NCI-H345 treated with DMSO at 0.1 percent for 48 hours (cell line): ENCODE data around the gene AJAP1.

ENCODE experiments used
- DNase-seq: peaks from one replicate; lab custom pipeline; 2025; ENCODE audit not compliant: unreplicated experiment; lab: John Stamatoyannopoulos, UW

Gene AJAP1

DNA sequence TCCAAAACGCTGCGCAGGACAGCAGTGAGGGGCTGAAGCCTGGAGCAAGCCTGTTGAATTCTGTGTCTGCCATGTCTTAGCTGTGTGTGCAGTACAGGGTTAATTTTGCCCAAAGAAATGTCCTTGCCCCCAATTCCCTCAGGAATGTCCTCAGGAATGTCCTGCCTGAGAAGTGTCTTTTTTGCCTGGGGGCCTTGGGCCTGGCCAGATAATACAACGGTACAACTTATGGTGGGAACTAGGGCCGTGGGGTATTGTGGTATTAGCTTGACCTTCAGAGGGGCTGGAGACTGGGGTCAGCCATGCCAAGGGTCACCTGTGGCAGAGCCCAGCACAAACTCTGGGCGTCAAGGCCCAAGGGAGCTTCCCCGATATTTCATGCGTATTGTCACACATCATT, 107.7 kb downstream of the AJAP1 start:
- DNase-seq: no peak

DNA sequence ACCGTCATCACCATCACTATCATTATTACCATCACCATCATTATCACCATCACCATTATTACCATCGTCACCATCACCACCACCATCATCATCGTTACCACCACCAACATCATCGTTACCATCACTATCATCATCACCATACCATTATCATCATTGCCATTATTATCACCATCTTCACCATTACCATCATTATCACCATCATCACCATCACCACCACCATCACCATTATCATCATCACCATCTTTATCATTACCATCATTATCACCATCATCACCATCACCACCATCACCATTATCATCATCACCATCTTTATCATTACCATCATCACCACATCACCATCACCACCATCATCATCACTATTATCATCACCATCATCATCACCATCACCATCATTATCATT, 112.9 kb downstream of the AJAP1 start:
- no peak for DNase-seq

DNA sequence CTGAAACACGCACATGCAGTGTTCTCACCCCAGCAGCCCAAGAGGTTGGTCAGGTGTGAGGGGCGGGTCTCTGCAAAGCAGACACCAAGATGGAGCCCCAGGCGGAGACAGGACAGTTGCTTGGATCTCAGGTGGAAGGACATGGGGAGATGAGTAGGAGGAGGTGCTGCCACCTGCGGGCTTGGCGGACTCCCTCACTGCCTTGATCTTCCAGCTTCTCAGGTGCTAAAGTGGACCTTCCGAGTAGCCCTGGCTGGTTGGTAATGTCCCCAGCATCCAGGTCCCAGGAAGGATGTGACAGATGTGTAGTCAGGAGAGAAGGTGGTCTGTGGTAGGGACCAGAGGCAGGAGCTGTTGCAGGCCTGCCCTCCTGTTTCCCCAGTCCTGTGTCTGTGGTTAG, 114.1 kb downstream of the AJAP1 start:
- no peak for DNase-seq

DNA sequence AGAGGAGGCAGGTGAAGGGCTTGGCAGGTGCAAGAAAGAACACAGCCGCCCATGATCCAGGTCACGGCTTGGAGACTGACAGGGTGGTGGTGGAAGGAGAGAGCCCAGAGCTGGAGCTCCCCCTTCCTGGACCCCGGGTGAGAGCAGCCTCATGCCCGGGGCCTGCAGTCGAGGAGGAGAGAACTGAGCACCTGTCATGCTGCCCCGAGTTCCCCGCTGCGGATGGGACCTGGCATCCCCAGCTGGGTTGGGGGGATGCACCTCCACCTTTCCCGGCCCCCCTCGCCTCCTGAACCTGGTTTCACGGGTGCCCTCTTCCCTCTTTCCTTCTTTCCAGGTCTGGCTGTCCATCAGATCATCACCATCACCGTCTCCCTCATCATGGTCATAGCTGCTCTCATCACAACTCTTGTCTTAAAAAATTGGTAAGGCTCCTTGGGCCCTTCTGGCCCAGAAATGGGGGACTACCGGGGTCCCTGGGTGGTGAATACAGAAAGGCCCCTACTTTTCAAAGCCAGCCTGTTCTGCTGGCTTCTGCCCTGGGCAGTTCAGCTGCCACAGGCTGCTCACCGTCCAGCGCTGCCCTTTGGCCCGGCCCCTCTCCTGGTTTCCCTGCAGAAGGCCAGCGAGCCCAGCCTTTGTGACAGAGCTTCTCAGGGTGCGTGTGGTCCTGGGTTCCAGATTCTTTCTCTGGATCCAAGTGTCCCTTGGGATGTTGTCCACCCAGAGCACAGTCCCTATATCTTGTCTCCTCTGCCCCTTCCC, 115.3 kb downstream of the AJAP1 start:
- DNase-seq: no peak

- no peak for DNase-seq
Measured at GRCh38 chr1:4770713-4771112, 116.3 kb downstream of the AJAP1 start.

- DNase-seq: no peak
Measured at GRCh38 chr1:4771267-4771666, 116.9 kb downstream of the AJAP1 start.

DNA sequence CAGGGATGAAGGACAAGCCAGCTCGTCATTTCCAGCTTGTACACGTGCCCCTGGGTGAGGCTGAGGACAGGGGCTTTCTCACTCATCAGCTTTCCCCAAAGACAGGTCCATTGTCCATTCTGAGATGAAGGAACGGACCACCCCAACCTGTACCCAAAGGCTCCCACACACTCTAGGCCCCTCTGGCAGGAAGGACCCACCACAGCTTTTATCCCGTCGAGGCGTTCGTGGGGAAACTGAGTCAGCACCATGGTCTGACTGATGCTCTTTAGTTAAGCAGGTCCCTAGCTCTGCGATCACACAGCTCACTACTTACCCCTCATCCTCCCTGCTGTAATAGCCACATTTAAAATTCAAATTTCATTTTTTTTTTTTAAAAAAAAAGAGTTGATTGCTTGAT, 117.3 kb downstream of the AJAP1 start:
- DNase-seq: no peak

- no peak for DNase-seq
Measured at GRCh38 chr1:4772294-4773010, 118.0 kb downstream of the AJAP1 start.

DNA sequence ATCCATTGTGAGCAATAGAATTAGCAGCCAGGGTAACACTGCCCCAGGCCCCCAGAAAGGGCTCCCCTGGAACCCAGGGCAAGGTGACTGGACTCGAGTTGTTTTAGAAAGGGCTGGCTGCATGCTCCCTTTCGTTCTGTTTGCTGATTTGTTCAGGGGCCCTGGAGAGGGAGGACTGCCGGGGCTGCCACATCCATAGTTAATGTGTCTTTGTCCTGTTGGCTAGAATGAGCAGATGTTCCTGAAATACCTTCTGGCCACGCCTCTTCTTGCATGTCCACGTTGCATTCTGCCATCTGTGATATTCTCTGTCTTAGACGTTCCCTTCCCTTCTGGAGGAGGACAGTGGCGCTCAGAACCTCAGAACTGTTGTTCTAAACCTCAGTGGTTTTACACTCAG, 118.8 kb downstream of the AJAP1 start:
- DNase-seq: no peak

GRCh38 chr1:4775506-4775905, 121.1 kb downstream of the AJAP1 start:
- DNase-seq: no peak

- DNase-seq: no peak
Measured at GRCh38 chr1:4778056-4778455, 123.6 kb downstream of the AJAP1 start.

DNA sequence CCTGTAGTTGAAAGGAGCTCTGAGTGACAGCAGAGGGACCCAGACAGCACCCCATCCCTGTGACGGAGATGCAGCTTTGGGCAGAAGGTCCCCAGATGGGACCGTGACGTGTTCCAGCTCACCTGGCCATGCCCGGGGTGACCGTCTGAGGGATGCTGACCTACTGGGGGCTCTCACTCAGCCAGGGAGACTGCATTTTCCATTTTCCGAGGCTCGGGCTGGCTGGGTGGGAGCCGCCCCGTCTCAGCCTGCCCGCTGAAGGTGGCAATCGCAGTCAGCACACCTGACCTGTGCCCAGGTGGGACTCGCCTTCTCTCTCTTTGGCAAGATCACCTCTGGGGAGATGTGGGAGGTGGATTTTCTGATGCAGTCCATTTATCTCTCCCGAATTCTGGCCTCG, 127.2 kb downstream of the AJAP1 start:
- no peak for DNase-seq

DNA sequence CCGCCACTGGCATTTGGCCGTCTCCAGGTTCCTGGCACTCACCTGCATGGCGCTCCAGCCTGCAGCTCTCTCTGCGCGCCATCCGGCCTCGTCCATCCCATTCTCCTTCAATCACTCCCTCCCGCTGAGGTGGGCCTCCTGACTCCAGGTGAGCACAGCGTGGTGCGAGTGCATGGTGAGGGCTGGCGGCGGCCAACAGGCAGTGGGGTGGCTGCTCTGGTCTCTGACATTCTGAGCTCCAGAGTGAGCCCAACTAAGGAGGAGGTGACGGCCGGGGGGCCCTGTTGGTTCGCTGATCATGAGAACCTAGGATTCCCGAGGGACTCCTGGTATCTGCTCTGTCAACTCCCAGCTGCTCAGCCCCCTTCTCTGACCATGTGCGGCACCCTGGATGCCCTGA, 130.4 kb downstream of the AJAP1 start:
- DNase-seq: peak; percentile 35

DNA sequence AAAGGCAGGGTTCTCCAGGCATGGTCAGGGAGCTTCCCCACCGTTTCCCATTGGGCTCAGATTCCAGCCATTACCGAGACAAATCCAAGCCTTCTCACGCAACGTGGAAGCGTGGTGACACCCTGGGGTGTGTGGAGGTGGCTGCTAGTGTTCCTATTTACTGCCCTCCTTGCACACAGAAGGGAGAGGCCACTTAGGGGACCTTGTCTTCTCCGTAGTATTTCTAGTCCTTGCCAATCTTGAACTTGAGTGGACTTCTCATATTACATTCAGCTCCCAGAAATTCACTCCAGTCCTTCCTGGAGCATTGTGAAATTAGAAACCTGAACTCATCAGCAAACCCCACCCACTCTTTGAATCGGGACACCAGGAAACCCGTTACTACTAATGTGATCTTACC, 131.6 kb downstream of the AJAP1 start:
- DNase-seq: no peak

GRCh38 chr1:4787551-4787950, 133.1 kb downstream of the AJAP1 start:
- no peak for DNase-seq

GRCh38 chr1:4792565-4792964, 138.2 kb downstream of the AJAP1 start:
- no peak for DNase-seq

- peak; percentile 96 for DNase-seq
Measured at GRCh38 chr1:4794020-4794780, 139.8 kb downstream of the AJAP1 start.

DNA sequence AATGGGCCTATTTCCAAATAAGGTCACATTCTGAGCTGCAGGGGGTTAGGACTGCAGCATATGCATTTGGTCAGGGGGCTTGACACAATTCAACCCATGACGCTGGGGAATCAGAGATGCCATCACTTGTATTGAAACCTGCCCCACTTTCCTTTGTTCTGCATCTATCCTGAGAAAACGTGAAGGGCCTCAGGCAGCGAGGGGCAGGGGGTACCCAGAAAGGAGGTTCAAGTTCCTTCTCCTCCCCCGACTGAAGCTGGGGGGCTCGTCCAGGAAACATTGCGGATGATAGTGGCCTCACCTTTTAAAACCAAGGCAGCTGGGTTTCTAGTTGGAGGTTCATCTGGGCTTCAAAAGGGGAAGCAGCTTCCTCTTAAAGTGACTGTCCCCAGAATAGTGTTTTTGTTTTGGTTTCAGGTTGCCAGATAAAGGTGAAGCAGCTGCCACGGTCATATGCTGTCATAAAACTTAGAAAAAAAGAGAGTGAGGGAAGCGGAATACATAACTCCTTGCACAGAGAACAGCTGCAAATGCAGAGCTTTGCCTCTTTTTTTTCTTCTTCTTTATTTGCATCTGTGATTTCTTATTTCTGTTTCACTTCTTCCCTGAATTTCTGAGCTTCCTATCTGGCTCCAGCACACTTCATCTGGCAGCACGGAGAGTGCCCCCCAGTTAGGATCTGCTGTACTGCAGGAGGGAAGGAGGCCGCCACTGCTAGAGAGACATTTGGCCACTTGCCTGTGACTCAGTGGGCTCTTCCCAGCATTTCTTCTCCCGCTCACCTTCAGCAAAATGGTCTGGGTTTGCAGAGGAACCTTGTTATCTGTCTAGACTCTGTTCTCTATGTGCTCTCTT, 142.0 kb downstream of the AJAP1 start:
- DNase-seq: no peak

DNA sequence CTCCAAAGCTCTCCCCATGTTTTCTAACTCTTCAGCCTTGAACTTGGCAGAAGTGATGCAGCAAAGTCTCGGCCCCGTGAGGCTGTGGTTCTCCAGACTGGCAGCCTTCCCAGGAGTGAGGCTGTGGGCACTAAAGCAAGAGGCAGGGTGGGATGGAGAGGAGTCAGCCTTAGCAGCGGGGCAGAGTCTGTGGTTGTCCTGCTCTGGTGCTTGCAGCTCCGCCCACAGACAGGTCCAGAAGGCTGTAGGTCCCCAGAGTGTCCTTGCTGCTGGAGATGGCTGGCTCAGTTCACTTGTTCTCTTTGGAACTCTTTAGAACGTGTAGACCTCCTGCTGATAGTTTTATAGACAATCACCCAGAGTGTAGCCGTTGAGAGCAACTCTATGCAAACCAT, 142.6 kb downstream of the AJAP1 start:
- DNase-seq: peak; percentile 32

- DNase-seq: no peak
Measured at GRCh38 chr1:4797429-4797828, 143.0 kb downstream of the AJAP1 start.
